Measurements from ENCODE around the gene THOC2.
"Not testable (repeated sequence)": the region's sequence is repeated elsewhere in the genome, so short reads cannot be mapped to it uniquely, and the experiment has no call there.

The THOC2 gene

DNA sequence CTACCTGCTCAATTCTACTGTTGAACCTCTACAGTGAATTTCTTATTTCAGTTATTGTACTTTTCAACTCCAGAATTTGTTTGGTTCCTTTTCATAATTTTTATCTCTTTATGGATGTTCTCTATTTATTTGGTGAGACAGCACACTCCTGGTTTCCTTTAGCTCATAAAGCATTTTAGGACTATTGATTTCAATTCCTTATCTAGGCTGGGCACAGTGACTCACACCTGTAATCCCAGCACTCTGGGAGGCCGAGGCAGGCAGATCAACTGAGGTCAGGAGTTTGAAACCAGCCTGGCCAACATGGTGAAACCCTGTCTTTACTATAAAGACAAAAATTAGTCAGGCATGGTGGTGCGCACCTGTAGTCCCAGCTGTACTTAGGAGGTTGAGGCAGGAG is 57.7 kb downstream of the THOC2 start:
- no peak for DNase-seq
- intact Hi-C loops (cut with DNase I): no loop called here

DNA sequence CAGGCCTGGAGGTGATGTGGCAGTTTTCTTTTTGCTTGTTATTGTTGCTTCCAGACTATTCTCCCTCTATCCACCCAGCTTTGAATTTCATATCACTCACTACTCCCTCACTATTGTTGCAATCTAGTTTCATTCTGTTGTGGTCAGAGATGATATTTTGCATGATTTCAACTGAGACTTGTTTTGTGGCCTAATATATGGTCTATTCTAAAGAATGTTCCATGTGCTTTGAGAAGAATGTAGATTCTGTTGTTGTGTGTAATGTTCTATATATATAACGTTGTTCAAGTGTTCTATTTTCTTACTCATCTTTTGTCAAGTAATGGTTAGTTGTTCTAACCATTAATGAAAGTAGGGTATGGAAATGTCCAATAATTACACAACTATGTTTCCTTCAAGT is 59.0 kb downstream of the THOC2 start:
- intact Hi-C loops (cut with DNase I): no loop called here
- no peak for DNase-seq

DNA sequence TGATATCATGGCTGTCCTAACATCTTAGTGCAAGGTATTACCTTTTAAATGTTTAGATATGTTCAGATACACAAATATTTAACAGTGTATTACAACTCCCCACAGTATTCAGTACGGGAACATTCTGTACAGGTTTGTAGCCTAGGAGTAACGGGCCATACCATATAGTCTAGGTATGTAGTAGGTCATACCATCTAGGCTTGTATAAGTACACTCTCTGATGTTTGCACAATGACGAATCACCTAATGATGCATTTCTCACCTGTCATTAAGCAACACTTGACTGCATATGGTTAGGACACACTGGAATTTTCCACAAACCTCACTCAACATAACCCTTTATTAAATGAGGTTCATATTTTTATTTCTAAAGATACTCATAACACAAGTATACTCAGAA is 67.7 kb downstream of the THOC2 start:
- intact Hi-C loops (cut with DNase I): no loop called here
- no peak for DNase-seq

- DNase-seq; intact Hi-C loops (cut with DNase I): not testable (repeated sequence)
Observed at GRCh38 chrX:123664467-123665167, 68.2 kb downstream of the THOC2 start.

DNA sequence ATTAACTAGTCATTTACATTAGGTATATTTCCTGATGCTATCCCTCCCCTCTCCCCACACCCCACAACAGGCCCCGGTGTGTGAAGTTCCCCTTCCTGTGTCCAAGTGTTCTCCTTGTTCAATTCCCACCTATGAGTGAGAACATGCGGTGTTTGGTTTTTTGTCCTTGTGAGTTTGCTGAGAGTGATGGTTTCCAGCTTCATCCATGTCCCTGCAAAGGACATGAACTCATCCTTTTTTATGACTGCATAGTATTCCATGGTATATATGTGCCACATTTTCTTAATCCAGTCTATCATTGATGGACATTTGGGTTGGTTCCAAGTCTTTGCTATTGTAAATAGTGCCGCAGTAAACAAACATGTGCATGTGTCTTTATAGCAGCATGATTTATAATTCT is 69.1 kb downstream of the THOC2 start:
- DNase-seq; intact Hi-C loops (cut with DNase I): not testable (repeated sequence)

GRCh38 chrX:123656507-123656906 is 76.3 kb downstream of the THOC2 start:
- DNase-seq: not testable (repeated sequence)

DNA sequence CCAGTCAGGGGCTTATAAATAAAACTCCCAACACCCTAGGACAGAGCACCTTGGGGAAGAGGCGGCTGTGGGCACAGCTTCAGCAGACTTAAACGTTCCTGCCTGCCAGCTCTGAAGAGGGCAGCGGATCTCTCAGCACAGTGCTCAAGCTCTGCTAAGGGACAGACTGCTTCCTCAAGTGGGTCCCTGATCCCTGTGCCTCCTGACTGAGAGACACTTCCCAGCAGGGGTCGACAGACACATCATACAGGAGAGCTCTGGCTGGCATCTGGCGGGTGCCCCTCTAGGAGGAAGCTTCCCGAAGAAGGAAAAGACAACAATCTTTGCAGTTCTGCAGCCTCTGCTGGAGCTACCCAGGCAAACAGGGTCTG is 84.1 kb downstream of the THOC2 start:
- intact Hi-C loops (cut with DNase I); DNase-seq: not testable (repeated sequence)

More at GRCh38 chrX:123656507-123656906, 76.3 kb downstream of the THOC2 start:
- intact Hi-C loops (cut with DNase I): not testable (repeated sequence)

DNA sequence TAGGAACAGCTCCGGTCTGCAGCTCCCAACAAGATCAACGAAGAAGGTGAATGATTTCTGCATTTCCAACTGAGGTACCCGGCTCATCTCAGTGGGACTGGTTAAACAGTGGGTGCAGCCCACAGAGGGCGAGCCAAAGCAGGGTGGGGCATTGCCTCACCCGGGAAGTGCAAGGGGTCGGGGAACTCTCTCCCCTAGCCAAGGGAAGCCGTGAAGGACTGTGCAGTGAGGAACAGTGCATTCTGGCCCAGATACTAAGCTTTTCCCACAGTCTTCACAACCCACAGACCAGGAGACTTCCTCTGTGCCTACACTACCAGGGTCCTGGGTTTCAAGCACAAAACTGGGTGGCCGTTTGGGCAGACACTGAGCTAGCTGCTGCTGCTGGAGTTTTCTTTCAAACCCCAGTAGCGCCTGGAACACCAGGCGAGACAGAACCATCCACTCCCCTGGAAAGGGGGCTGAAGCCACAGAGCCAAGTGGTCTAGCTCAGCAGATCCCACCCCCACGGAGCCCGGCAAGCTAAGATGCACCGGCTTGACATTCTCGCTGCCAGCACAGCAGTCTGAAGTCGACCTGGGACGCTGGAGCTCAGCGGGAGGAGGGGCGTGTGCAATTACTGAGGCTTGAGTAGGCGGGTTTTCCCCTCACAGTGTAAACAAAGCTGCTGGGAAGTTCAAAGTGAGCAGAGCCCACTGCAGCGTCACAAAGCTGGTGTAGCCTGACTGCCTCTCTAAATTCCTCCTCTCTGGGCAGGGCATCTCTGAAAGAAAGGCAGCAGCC is 84.6 kb downstream of the THOC2 start:
- intact Hi-C loops (cut with DNase I): no loop called here
- DNase-seq: peak in 1 of 10 donors; percentile 6

DNA sequence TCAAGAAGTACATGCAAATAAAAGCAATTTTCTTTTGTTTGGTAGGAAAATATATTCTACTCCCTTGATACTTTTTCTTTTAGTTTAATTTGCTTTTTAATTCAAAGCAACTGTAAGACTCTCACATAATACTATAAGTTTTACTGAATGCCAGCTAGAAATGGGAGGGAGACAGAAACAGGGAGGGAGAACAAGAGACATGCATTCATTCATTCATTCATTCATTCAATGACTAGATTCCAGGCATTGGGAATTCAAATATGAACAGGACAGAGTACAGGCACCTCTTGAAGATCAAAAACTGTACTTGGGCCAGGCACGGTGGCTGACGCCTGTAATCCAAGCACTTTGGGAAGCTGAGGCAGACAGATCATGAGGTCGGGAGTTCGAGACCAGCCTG is 85.6 kb downstream of the THOC2 start:
- intact Hi-C loops (cut with DNase I): no loop called here
- DNase-seq: no peak

DNA sequence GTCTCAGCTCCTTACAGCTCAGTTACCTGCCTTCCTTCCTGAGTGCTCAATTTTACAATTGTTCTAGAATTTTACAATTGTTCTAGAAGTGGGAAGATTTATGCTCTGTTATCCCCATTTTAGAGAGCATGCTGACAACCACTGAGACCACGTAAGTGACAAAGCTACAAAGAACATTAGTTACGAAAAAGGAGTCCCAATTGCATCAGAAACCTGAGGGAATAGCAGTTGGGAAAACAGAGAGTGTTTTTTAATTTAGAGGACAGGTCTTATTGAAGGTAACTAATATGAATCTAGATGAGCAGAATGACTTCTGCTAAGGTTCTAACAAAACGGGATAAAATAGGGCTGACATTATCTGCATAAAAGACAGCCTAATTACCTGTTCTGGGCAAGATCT is 103.3 kb downstream of the THOC2 start:
- intact Hi-C loops (cut with DNase I): no loop called here
- no peak for DNase-seq

- no peak for DNase-seq
- intact Hi-C loops (cut with DNase I): no loop called here
Observed at GRCh38 chrX:123626962-123627361, 105.9 kb downstream of the THOC2 start.

GRCh38 chrX:123625952-123626351 is 106.9 kb downstream of the THOC2 start:
- no peak for DNase-seq
- intact Hi-C loops (cut with DNase I): no loop called here

- DNase-seq: no peak
- intact Hi-C loops (cut with DNase I): no loop called here
Observed at GRCh38 chrX:123625477-123625876, 107.4 kb downstream of the THOC2 start.

DNA sequence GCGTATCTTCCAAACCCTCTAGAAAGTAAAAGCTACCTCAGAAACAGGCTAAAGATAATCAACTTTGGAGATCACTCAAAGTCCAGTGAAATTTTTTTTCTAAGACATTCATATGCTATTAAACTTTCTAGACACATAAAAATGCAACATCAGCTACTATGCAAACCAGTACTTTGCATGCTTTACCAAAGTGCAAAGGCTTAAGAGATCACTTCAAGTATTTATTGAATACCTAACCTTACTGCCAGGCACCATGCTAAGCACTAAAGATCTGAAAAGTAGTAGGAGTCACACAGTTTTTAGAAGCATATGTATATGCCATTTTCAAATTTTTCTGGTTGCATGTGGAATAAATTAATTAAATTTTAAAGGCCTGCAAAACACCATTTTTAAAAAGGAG is 115.8 kb downstream of the THOC2 start:
- intact Hi-C loops (cut with DNase I): no loop called here
- no peak for DNase-seq

DNA sequence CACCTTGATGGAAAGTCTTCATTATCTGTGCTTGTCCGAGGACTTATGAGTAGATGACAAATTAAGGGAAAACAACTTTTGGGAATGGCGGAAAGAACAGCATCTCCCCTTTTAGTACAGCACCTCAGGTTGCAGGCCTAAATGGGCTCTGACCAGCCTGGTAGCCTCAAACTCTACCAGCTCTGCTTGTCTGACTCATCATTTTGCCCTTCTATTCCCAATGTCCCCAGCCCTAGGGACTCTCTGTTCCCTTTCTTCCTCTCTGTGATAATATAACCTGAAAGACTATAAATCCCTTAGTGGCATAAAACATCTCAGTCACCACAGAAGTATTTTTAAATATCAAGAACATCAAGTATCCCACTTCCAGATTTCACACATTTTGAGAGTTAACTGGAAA is 121.9 kb downstream of the THOC2 start:
- DNase-seq: no peak
- intact Hi-C loops (cut with DNase I): no loop called here

- DNase-seq: no peak
- intact Hi-C loops (cut with DNase I): no loop called here
Observed at GRCh38 chrX:123607806-123608205, 125.0 kb downstream of the THOC2 start.

DNA sequence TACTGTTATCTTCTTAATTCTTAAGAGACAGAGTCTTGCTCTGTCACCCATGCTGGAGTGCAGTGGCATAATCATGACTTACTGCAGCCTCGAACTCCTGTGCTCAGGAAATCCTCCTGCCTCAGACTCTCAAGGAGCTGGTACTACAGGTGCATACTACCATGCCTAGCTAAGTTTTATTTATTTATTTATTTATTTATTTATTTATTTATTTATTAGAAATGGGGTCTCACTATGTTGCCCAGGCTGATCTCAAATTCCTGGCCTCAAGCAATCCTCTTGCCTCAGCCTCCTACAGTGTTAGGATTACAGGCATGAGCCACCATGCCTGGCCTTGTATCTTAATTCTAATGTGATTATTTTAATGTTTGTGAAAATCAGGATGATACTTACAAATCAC is 125.6 kb downstream of the THOC2 start:
- intact Hi-C loops (cut with DNase I): no loop called here
- no peak for DNase-seq

GRCh38 chrX:123603491-123603890 is 129.4 kb downstream of the THOC2 start:
- DNase-seq: no peak
- intact Hi-C loops (cut with DNase I): no loop called here

- no peak for DNase-seq
- intact Hi-C loops (cut with DNase I): no loop called here
Observed at GRCh38 chrX:123601437-123601836, 131.4 kb downstream of the THOC2 start.

DNA sequence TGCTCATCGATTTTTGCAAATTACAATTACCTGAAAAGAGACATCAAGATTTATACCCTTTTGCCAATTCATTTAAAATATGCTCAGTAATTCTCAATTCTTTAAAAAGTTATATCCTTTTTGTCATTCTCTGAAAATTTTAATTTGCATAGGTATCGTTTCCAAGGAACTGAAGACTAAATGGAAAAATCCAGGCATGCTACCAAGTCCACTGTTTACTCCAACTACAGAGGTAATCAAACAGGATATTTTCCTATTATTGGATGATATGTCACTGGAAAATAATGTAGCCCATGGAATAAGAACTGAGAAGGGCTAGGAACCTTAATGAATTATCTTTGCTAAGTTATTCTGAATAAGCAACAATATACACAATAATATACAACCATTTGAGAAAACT is 132.7 kb downstream of the THOC2 start:
- intact Hi-C loops (cut with DNase I): no loop called here
- DNase-seq: no peak

GRCh38 chrX:123590842-123591486 is 141.9 kb downstream of the THOC2 start:
- intact Hi-C loops (cut with DNase I): no loop called here
- DNase-seq: no peak

DNA sequence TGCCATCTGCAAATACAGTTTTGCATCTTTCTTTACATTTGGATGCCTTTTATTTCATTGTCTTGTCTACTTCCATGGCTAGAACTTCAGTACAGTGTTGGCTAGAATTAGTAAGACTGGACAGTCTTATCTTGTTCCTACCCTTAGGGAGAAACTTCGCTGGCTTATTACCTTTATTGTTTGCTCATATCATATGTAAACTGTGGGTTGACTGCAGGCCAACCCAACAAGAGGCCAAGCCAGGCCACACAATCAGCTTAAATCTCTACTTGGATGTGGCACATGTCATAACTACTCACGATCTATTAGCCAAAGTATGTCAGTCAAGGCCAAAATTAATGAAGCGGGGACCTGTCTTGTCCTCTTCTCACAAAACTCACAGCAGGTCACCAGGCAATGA is 144.1 kb downstream of the THOC2 start:
- no peak for DNase-seq
- intact Hi-C loops (cut with DNase I): no loop called here

Measured in posterior cingulate gyrus (tissue), 11 donors.